Loucy (cell line): Measurements from ENCODE around the gene PARD3B.

Experiments
- H2AFZ ChIP-seq: fragments of 200-600 bp; sonication (generic); 2 replicates; pipeline ENCODE4 v1.6.0; 2016; ENCODE audit warnings: antibody characterized with exemption, mild to moderate bottlenecking, low read length, moderate library complexity
- H3F3A ChIP-seq: fragments of 200-600 bp; 2 replicates; pipeline ENCODE4 v1.6.0; 2016; ENCODE audit warnings: antibody characterized with exemption, low read depth, mild to moderate bottlenecking
- H3K27me3 ChIP-seq: fragments of 200-600 bp; sonication (generic); 2 replicates; pipeline ENCODE4 v1.6.1; 2014; ENCODE audit warnings: low read length, mild to moderate bottlenecking; ENCODE audit not compliant: insufficient read depth, poor library complexity, severe bottlenecking
- H3K36me3 ChIP-seq: fragments of 200-600 bp; sonication (generic); 2 replicates; pipeline ENCODE4 v1.6.1; 2016; ENCODE audit warnings: low read length; ENCODE audit not compliant: insufficient read depth
- H3K4me1 ChIP-seq: fragments of 200-600 bp; sonication (generic); 2 replicates; pipeline ENCODE4 v1.5.1; 2014; ENCODE audit warnings: low read length, mild to moderate bottlenecking; ENCODE audit not compliant: insufficient read depth, poor library complexity, severe bottlenecking
- H3K4me2 ChIP-seq: fragments of 200-600 bp; sonication (generic); 2 replicates; pipeline ENCODE4 v1.6.0; 2014; ENCODE audit warnings: antibody characterized with exemption, low read length, low read depth, mild to moderate bottlenecking; ENCODE audit not compliant: poor library complexity, severe bottlenecking
- H3K4me3 ChIP-seq: fragments of 200-600 bp; sonication (generic); 2 replicates; pipeline ENCODE4 v1.5.1; 2014; ENCODE audit warnings: low read length, mild to moderate bottlenecking, mixed read lengths; ENCODE audit not compliant: poor library complexity, severe bottlenecking
- H3K79me2 ChIP-seq: fragments of 200-600 bp; sonication (generic); 2 replicates; pipeline ENCODE4 v1.6.1; 2014; ENCODE audit warnings: low read length; ENCODE audit not compliant: insufficient read depth
- H3K9ac ChIP-seq: fragments of 200-600 bp; sonication (generic); 2 replicates; pipeline ENCODE4 v1.6.0; 2014; ENCODE audit warnings: mild to moderate bottlenecking, low read depth, low read length, moderate library complexity; ENCODE audit not compliant: poor library complexity, severe bottlenecking
- H3K9me2 ChIP-seq: fragments of 200-600 bp; sonication (generic); replicated peaks from 2 replicates; pipeline ENCODE4 v1.6.1; 2016; ENCODE audit warnings: low read depth, low read length, mixed read lengths
- H3K9me3 ChIP-seq: fragments of 200-600 bp; sonication (generic); 2 replicates; pipeline ENCODE4 v1.6.1; 2014; ENCODE audit warnings: mild to moderate bottlenecking, antibody characterized with exemption, low read length, low read depth; ENCODE audit not compliant: insufficient read depth
- H4K20me1 ChIP-seq: fragments of 200-600 bp; sonication (generic); 2 replicates; pipeline ENCODE4 v1.6.0; 2014; ENCODE audit warnings: antibody characterized with exemption, low read length, mild to moderate bottlenecking; ENCODE audit not compliant: insufficient read depth, poor library complexity, severe bottlenecking
- CTCF ChIP-seq: fragments of 200-600 bp; sonication (generic); conservative IDR thresholded peaks from 2 replicates; pipeline ENCODE4 v1.5.1; 2014; ENCODE audit warnings: mild to moderate bottlenecking, antibody characterized with exemption, low read length
- EZH2phosphoT487 ChIP-seq: fragments of 200-600 bp; IDR thresholded peaks from 2 replicates; pipeline ENCODE4 v1.6.1; 2018; ENCODE audit warnings: antibody characterized with exemption, mild to moderate bottlenecking, moderate library complexity, borderline replicate concordance

Gene PARD3B

GRCh38 chr2:205657579-205657978 lies 1112.3 kb downstream of the PARD3B start:
- no peaks in the 10 kb centered on the region for H3K9me2 ChIP-seq
- peaks cover 34% of the 10 kb centered on the region for H3K4me1 ChIP-seq
- H3K9ac ChIP-seq, result no peak overlapping the region
- no peaks in the 10 kb centered on the region for H3K27me3 ChIP-seq
- H3K36me3 ChIP-seq, result no peaks in the 10 kb centered on the region
- no peaks in the 10 kb centered on the region for H3K9me3 ChIP-seq
- no peak overlapping the region for H2AFZ ChIP-seq
- H3K4me3 ChIP-seq, result no peak overlapping the region
- TF ChIP-seq EZH2phosphoT487 (no peak), CTCF (no peak)
- no peaks in the 10 kb centered on the region for H4K20me1 ChIP-seq
- no peaks in the 10 kb centered on the region for H3K79me2 ChIP-seq
- H3F3A ChIP-seq, result no peaks in the 10 kb centered on the region
- H3K4me2 ChIP-seq, result no peak overlapping the region

DNA sequence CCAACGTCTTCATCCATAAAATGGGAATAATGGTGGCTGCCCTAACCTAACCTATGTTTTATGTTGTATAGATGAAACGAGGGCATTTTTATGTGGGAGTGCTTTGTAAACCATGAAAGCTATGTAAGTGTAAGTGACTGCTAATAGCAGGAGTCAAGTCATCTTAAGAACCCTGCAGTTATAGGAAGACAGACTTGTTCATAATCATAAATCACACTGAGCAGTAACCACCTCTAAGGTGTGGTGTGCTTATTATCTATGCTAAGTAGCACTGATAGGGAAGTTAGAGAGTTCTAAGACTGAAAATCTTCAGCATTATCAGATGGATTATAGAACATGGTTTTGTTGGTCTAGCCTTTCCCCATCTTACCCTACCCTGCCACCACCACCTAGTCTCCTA lies 1112.8 kb downstream of the PARD3B start:
- Histone ChIP-seq H3F3A (no peaks in the 10 kb centered on the region), H4K20me1 (no peaks in the 10 kb centered on the region), H3K9me2 (no peaks in the 10 kb centered on the region), H3K79me2 (no peaks in the 10 kb centered on the region), H3K4me3 (no peak overlapping the region), H2AFZ (no peak overlapping the region), H3K4me2 (no peak overlapping the region), H3K4me1 (peaks cover 38% of the 10 kb centered on the region), H3K9me3 (no peaks in the 10 kb centered on the region), H3K27me3 (no peaks in the 10 kb centered on the region), H3K36me3 (no peaks in the 10 kb centered on the region), H3K9ac (no peak overlapping the region)
- TF ChIP-seq CTCF, result no peak
- no peak for TF ChIP-seq EZH2phosphoT487

GRCh38 chr2:205658572-205658971 lies 1113.3 kb downstream of the PARD3B start:
- no peaks in the 10 kb centered on the region for H3F3A ChIP-seq
- H2AFZ ChIP-seq, result no peak overlapping the region
- H3K4me1 ChIP-seq, result peaks cover 38% of the 10 kb centered on the region
- TF ChIP-seq CTCF, result no peak
- TF ChIP-seq EZH2phosphoT487, result no peak
- no peak overlapping the region for H3K4me3 ChIP-seq
- H3K36me3 ChIP-seq, result no peaks in the 10 kb centered on the region
- no peaks in the 10 kb centered on the region for H3K9me3 ChIP-seq
- H3K9ac ChIP-seq, result no peak overlapping the region
- H4K20me1 ChIP-seq, result no peaks in the 10 kb centered on the region
- no peak overlapping the region for H3K4me2 ChIP-seq
- no peaks in the 10 kb centered on the region for H3K79me2 ChIP-seq
- no peaks in the 10 kb centered on the region for H3K27me3 ChIP-seq
- no peaks in the 10 kb centered on the region for H3K9me2 ChIP-seq
